Colon (tissue), 2 donors: ENCODE results near the gene DIDO1.
"Not testable (repeated sequence)": the region's sequence is repeated elsewhere in the genome, so short reads cannot be mapped to it uniquely, and the experiment has no call there.

Experiments
- FAIRE-seq: peaks from 2 replicates; lab custom pipeline; 2012; peaks lifted over from hg19 to GRCh38; lab: Jason Lieb, UNC
- donor health status: control.
- donor health status: control.

Gene DIDO1

DNA sequence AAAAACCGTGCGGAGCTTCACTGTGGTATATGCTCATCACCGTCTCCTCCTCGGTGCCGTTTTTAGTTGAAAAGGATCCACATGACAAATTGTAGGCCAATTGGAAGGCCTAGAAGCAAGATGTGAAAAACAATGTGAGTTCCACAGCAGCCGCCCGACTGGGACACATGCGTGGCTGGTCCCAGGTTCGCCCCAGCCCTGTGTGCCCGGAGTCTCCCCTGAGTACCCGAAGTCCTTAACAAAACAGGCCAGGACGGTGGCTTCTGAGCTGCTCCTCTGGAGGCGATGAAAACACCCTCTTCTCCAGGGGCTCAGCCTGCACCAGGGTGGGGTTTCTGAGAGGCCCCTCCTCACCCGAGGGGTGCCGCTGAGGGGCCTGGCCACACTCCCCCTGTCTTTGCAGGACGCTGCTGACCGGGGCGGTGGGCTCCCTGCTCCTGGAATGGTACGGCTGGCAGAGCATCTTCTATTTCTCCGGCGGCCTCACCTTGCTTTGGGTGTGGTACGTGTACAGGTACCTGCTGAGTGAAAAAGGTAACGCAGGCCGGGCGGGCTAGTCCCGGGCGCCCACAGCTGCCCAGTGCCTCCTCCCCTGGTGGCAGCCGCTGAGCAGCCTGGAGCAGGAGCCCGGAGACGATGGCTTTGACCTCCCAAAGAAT is 36.0 kb upstream of the DIDO1 start:
- FAIRE-seq = no peak

GRCh38 chr20:62961799-62962198 is 35.5 kb upstream of the DIDO1 start:
- no peak for FAIRE-seq

- no peak for FAIRE-seq
Observed at GRCh38 chr20:62961310-62961783, 35.0 kb upstream of the DIDO1 start.

- FAIRE-seq = not testable (repeated sequence)
Observed at GRCh38 chr20:62960446-62961309, 34.4 kb upstream of the DIDO1 start.

DNA sequence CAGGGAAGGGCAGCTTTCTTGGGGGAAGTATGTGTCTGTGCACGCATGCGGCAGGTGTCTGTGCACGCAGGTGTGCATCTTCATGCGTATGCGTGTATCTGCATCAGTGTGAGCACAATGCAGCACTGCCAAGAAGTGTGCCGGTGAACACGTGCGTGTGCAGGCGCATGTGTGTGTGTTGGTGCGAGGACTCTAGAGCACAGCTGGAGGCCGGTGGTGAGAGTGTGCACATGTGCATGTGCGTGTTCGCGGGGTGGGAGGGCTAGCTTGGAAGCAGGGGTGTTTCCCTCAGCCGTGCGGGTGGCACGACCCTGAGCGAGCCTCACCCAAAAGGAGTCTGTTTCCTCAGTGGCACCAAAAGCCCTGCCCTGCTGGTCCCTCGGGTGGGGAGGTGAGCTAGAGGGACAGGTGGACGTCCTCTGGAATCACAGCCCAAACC is 33.7 kb upstream of the DIDO1 start:
- FAIRE-seq = no peak

- no peak for FAIRE-seq
Observed at GRCh38 chr20:62959101-62959971, 33.0 kb upstream of the DIDO1 start.

DNA sequence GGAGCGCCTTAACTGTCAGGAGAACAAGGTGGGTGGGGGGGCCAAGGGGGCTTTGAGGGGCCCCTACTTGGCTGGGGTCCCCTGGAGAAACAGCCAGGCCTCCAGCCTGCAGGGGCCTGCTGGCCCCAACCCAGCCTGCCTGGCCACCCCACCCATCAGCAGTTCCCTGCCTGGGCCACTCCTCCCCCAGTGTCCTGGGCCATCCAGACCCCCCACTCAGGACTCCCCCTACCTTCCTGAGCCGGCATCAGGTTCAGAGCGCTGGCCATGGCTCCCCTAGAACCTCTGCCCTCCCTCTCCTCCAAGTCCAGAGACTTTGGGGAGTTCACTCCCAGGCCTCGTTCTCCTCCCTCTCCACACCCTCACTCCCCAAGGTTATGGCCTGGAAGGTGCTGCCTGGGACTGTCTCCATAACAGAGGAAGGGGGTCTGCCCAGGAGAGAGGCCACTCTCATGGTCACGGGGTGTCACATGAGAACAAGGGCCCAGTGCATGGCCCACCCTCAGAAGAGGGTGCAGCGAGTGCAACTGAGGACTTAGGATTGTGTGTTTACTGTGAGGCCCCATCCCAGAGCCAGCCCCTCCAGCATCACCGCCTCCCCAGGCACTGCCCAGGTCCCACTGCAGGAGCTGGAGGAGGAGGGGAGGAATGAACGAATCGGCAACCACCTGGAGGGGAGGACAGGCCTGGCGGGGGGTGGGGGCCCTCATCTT is 32.2 kb upstream of the DIDO1 start:
- FAIRE-seq = no peak

DNA sequence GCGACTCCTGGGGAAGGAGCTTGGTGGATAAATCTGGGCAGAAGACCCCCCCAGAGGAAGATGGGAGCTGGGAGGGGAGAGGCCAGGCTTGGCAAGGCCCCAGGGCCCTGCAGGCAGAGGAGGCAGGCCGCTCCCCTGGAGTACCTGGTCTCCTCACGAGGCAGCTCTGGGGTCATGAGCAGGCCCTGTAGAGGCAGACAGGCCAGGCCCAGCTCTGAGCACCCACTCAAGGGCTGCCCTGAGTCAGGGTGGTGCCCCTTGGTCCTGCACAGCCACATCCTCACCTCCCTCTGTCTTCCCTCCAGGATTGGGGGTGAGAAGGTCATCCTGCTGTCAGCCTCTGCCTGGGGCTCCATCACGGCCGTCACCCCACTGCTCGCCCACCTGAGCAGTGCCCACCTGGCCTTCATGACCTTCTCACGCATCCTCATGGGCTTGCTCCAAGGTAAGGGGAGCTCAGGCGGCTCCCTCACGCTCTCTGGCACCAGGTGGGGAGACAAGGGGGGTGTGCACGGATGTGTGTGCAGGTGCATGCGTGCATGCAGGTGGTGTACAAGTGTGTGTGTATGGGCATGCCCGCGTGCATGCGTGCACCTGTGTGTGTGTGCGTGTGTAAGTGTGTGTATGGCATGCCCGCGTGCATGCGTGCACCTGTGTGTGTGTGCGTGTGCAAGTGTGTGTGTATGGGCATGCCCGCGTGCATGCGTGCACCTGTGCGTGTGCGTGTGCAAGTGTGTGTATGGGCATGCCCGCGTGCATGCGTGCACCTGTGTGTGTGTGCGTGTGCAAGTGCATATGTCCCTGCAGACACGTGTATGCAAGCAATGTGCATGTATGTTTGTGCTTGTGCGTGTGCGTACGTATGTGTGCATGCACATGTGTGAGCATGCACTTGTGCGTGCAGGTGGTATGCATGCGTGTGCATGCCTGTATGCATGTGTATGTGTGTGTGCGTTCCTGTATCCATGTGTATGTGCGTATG is 31.1 kb upstream of the DIDO1 start:
- FAIRE-seq = no peak

DNA sequence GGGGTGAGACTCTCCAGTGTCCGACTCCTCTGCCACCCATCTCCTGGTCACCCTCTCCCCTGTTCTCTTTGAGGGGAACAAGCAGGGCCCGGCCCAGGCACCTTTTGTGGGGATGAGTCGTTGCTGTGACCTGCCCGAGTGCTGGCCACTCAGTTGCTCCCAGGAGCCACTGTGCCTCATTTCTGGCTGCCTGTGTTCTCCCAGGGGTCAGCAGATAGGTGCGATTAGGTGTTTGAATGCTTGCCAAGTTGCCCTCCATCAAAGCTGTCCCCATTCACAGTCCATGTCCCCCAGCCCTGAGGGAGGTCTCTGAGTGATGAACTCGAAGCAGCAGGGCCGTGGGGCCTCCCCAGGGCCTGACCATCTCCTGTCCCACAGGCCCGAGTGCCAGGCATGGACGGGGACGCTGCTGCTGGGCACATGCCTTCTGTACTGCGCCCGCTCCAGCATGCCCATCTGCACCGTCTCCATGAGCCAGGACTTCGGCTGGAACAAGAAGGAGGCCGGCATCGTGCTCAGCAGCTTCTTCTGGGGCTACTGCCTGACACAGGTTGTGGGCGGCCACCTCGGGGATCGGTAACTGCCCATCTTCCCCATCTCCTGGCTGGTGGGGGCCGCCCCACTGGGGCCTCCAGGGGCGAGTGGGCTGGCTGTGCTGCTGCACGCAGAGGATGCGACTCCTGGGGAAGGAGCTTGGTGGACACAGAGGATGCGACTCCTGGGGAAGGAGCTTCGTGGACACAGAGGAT is 30.3 kb upstream of the DIDO1 start:
- FAIRE-seq = no peak

- no peak for FAIRE-seq
Observed at GRCh38 chr20:62955519-62956386, 29.4 kb upstream of the DIDO1 start.

DNA sequence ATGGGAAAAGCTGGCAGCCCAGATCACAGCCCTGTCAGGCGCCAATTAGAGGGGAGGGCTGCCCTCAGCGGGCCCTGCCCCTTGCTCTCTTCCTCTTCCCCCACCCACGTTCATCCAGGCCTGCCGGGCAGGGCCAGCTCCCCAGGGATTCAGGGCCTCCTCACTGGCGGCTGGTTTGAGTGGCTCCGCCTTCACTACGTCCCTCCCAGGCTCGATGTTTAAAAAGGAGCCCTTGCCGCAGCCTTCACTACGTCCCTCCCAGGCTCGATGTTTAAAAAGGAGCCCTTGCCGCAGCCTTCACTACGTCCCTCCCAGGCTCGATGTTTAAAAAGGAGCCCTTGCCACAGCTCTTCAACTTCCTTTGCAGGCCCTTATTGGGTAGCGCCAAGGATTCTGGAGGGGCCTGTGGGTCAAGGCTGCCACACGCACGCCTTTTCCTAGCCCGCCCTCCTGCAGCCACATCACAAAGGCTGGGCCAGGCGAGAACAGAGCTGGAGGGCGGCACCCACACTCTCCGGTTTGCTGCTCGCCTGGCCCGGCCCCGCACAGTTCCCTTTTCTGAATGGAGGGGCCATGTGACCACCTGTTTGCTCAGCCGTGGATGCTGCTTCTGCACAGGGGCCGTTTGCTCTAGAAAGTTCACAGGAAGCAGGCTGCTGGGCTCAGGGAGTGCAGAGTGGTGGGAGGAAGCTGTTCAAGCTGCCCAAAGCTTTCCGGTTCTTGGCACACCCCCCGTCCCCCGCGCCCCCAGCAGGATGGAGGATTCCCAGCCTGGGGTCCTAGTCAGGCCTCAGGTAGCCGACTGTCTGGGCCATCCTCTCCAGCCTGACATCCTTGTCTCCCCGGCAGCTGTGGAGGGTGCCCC is 27.8 kb upstream of the DIDO1 start:
- no peak for FAIRE-seq

DNA sequence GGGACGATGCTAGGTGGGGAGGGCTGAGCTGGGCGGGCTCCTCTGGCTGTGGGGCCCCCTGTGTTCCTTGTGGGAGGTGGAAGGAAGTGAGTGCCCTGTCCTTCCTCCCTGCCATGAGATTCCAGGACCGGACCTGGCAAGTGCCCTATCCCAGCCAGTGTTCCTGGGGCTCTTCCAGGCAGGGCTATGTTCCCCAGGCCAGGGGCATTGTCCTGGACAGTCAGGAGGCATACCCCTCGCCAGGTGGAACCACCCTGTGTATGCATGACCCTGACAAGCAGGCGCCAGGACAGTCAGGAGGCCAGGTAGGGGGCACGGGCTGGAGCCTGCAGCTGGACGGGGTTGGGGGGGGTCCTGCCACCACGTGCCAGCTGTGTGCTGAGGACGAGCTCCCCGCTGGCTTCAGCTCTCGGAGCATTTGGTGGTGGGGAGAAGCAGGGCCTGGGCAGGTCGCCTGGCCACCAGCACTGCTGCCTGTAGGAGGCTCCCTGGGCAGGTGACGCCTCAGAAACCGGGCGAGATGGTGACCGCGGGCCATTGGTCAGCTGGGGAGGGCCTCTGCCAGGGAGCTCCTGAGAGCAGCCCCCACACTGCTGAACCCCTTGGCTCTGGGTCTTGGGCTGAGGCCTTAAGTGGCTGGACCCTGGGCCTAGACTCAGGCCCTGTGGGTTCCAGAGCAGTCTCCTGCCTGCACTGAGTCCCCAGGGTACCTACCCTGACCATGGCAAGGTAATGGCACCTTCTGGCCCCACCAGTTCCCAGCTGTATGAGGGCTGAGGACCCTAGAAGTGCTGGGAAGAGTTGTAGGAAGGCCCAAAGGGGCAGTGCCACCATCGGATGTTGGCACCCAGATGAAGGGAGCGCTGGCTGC is 26.9 kb upstream of the DIDO1 start:
- no peak for FAIRE-seq

- FAIRE-seq = no peak
Observed at GRCh38 chr20:62952373-62952967, 26.2 kb upstream of the DIDO1 start, which contains the start of gene SLC17A9. TSS of gene SLC17A9 (plus strand) at chr20:62952709. CDS start at chr20:62952831, 122 bp downstream.

DNA sequence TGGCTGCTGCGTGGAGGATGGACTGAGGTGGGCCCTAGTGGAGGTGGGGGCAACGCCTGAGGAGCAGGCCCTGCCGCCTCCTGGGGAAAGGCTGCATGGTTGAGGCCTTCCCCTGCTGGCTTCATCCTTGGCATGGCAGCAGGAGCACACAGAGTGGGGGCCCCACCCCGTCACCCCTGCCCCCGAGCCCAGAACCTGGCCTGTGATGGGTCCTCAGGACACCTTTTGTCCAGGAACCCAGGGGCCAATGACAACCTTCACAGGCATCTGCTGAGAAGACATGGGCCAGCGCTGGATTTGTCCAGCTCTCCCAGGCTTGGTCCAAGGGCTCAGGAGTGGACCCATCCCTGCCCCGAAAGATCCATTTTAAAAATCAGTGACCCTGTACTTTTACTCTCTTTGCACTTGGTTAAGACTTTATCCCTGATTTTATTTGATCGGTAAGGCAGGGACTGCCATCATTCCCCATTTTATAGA is 25.6 kb upstream of the DIDO1 start:
- FAIRE-seq = no peak

GRCh38 chr20:62951143-62951895 is 25.0 kb upstream of the DIDO1 start:
- no peak for FAIRE-seq
